ENCODE measurements around the gene PTGES.

The PTGES gene

DNA sequence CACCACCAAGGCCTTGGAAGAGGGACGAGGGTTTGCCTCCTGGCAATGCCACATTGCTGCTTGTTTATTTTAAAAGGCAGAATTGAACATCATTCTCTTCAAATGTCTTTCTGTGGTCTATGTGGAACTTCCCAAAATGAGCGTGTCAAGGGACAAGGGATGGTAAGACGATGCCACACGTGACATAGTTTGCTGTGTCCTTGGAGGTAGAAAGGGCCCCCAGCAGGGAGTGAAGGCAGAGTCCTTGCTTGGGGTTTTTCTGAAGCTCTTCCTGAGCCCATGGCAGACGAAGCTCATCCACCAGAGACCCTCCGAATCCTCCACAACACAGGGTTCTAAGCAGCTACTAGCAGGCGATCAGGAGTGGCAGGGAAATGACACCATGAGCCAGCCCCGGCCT, 59.1 kb downstream of the PTGES start:
- no peak for DNase-seq (ENCODE audit: low read depth)
- TF ChIP-seq, protein P1, sequence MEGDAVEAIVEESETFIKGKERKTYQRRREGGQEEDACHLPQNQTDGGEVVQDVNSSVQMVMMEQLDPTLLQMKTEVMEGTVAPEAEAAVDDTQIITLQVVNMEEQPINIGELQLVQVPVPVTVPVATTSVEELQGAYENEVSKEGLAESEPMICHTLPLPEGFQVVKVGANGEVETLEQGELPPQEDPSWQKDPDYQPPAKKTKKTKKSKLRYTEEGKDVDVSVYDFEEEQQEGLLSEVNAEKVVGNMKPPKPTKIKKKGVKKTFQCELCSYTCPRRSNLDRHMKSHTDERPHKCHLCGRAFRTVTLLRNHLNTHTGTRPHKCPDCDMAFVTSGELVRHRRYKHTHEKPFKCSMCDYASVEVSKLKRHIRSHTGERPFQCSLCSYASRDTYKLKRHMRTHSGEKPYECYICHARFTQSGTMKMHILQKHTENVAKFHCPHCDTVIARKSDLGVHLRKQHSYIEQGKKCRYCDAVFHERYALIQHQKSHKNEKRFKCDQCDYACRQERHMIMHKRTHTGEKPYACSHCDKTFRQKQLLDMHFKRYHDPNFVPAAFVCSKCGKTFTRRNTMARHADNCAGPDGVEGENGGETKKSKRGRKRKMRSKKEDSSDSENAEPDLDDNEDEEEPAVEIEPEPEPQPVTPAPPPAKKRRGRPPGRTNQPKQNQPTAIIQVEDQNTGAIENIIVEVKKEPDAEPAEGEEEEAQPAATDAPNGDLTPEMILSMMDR (IDR thresholded peaks at IDR 0.05; ENCODE audit: insufficient read depth, low read depth, low read length, missing control alignments) = no peak
- no peak overlapping the region for H3K4me3 ChIP-seq (ENCODE audit: low read depth, low read length)

DNA sequence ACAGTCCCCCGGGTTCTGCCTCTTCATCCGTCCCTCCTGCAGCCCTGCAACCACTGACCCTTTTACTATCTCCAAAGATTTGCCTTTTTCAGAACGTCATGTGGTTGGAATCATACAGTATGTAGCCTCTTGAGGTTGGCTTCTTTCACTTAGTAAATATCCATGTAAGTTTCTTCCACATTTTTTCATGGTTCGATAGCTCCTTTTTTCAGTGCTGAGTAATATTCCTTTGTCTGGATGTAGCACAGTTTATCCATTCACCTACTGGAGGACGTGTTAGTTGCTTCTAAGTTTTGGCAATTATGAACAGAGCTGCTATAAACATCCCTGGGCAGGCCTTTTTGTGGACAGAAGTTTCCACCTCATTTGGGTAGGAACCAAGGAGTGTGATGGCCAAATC, 60.3 kb downstream of the PTGES start:
- H3K4me3 ChIP-seq (ENCODE audit: low read depth, low read length) = no peak overlapping the region
- TF ChIP-seq, protein P1 (IDR thresholded peaks at IDR 0.05; ENCODE audit: insufficient read depth, low read depth, low read length, missing control alignments) = no peak
- DNase-seq (ENCODE audit: low read depth) = no peak

Data from GM12865 (cell line).